ENCODE results near the gene KLHL22. TPM values are rescaled to one million over a fixed set of nuclear protein-coding genes. Genes with fewer than 3 reads are reported as not detected.

KLHL22 gene
- 35.6 and 42.3 TPM in 2 replicates for total RNA-seq

GRCh38 chr22:20494978-20495860, at the start of gene KLHL22:
KLHL22 (minus strand) TSS chr22:20495795; CDS start chr22:20489211, 6,584 bp downstream.

GRCh38 chr22:20507253-20508066, 11.9 kb upstream of the KLHL22 start, which contains the start of gene MED15:
MED15 (plus strand) TSS chr22:20507610; CDS start chr22:20507679, 69 bp downstream.

GRCh38 chr22:20437613-20438426, 57.8 kb downstream of the KLHL22 start, which contains the start of gene SCARF2:
SCARF2 (minus strand) TSS chr22:20437825; CDS start chr22:20437754, 71 bp downstream.

GRCh38 chr22:20393705-20394476, 101.7 kb downstream of the KLHL22 start, which contains the start of gene ZNF74:
ZNF74 (plus strand) TSS chr22:20394151; CDS start chr22:20394629, 478 bp downstream.

Other genes with a start within 250 kb of the KLHL22 start
- gene RTN4R, start 227.5 kb downstream of the KLHL22 start, total RNA-seq: 0.32 TPM in 1 of 2 replicates, not detected in the other
- gene DGCR6L, start 175.7 kb downstream of the KLHL22 start, total RNA-seq: 59.1 and 82.9 TPM in 2 replicates
- gene ZNF74, start 101.6 kb downstream of the KLHL22 start, total RNA-seq: 12.0 and 13.2 TPM in 2 replicates
- 13.9 and 15.8 TPM in 2 replicates for gene SCARF2, start 58.0 kb downstream of the KLHL22 start, total RNA-seq
- gene MED15, start 11.8 kb upstream of the KLHL22 start, total RNA-seq: 22.5 and 23.0 TPM in 2 replicates

All from bronchial smooth muscle cell (primary cell).